ENCODE measurements around the gene ARL15.
A peak's percentile ranks its signal among the peaks of the same experiment; 100 is the strongest.
"Not testable (repeated sequence)": the region's sequence is repeated elsewhere in the genome, so short reads cannot be mapped to it uniquely, and the experiment has no call there.

ARL15 gene

DNA sequence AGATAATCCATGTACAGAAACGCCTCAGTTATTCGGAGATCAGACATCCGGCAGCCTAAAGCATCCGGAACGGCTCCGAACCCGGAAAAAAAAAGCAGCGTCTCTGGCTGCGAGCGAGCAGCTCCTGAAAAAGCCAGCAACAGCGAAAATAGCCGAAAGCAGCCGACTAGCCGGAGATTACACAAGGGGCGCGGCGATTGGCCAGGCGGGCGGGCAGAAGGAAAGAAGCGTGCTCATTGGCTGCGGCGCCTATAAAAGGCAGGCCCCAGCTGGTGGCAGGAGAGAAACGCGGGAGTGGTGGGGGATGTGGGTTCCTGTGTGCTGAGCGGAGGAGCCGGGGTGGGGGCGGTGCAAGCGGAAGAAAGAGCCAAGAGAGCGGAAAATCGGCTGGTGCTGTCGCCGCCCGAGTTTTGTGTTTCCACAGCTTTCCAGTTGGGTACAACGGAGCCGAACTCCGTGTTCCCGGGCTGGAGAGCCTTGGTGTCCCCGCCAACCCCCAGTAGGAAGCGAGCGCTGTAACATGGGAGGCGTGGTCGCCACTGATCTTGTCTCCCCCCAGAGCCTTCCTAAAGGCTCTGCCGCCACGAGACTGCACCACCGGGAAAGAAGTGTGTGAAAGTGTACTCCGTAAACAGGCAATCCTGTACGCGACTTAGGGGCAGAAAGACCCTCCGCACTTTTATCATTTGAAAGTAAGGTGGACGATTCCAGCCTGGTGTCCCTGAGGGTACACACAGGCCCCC lies at the start of gene ARL15:
TSS of gene ARL15 (minus strand) at position 141 of the 743 bp plus-strand sequence.
- Histone ChIP-seq H3K9ac (ENCODE audit: low read depth, low read length) (peak within 1 kb of the TSS; percentile 83), H3K4me3 (ENCODE audit: low read length) (peak within 1 kb of the TSS; percentile 82), H3K4me1 (ENCODE audit: insufficient read depth, low read length) (peaks cover 4% of the 10 kb centered on the region; the same call in 1 of the 2 replicates), H3K27me3 (ENCODE audit: insufficient read depth, low read length) (peaks cover 32% of the 10 kb centered on the region), H3K9me3 (ENCODE audit: insufficient read depth, low read depth, low read length) (no peaks in the 10 kb centered on the region), H3K27ac (ENCODE audit: low read length) (no peak within 1 kb of the TSS), H3K36me3 (ENCODE audit: insufficient read depth, low read depth, low read length) (no peaks in the 10 kb centered on the region)

DNA sequence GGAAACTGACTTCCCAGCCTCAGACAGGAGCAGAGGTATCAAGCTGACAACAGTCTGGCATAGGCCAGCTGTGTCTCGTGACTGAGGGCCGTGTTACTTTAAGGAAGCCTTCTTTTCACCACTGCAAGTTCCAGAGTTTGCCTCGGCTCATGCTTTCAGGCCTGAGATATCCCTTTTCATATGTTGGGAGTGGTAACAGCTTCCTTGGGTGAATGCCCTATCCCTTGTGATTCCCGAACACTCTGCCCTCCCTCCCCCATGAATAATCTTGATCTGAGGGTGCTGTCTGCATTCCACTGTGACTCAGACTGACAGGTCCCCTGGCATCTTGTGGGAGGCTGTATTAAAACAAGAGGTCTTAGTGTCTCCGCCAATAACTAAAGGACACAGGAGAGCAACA lies 49.7 kb upstream of the ARL15 start:
- no peaks in the 10 kb centered on the region for H3K27me3 ChIP-seq (ENCODE audit: insufficient read depth, low read length)
- H3K4me3 ChIP-seq (ENCODE audit: low read length), result no peak overlapping the region
- H3K4me1 ChIP-seq (ENCODE audit: insufficient read depth, low read length), result peaks cover 7% of the 10 kb centered on the region; the same call in 1 of the 2 replicates
- H3K9me3 ChIP-seq (ENCODE audit: insufficient read depth, low read depth, low read length), result peaks cover 1% of the 10 kb centered on the region; the same call in 1 of the 2 replicates
- no peaks in the 10 kb centered on the region for H3K36me3 ChIP-seq (ENCODE audit: insufficient read depth, low read depth, low read length)
- no peak overlapping the region for H3K9ac ChIP-seq (ENCODE audit: low read depth, low read length)
- no peak overlapping the region for H3K27ac ChIP-seq (ENCODE audit: low read length)

DNA sequence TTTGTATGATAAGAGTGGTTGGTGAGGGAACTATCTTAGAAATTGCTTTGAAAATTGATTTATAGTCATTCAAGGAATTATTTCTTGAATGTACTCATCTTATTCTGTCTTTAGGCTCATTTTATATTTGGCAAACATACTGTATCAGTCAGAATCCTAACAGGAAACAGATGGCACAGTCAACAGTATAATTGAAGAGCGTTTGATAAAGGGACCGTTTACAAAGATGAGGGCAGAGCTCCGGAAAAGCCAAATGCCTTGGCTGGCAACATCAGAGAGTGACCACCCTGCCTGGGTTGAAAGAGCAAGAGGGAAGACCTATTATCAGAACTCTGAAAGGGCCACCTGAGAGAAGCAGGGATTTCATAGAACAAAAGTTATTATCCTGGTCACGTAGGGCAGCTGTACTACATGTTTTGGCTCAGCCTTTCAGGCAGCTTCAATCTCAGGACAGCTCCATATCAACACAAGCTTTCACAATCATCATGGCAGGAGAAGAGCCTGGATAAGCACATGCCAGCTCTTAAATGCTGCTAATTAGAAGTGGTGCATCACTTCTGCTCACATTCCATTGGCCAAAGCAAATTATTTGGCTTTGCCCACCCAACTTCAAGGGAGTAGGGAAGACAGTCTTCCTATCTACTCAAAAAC lies 47.2 kb upstream of the ARL15 start:
- H3K27me3 ChIP-seq (ENCODE audit: insufficient read depth, low read length), result no peaks in the 10 kb centered on the region
- H3K27ac ChIP-seq (ENCODE audit: low read length), result no peak overlapping the region
- no peaks in the 10 kb centered on the region for H3K36me3 ChIP-seq (ENCODE audit: insufficient read depth, low read depth, low read length)
- no peak overlapping the region for H3K4me3 ChIP-seq (ENCODE audit: low read length)
- peaks cover 24% of the 10 kb centered on the region for H3K9me3 ChIP-seq (ENCODE audit: insufficient read depth, low read depth, low read length)
- no peak overlapping the region for H3K9ac ChIP-seq (ENCODE audit: low read depth, low read length)
- H3K4me1 ChIP-seq (ENCODE audit: insufficient read depth, low read length), result peaks cover 7% of the 10 kb centered on the region; the same call in 1 of the 2 replicates

DNA sequence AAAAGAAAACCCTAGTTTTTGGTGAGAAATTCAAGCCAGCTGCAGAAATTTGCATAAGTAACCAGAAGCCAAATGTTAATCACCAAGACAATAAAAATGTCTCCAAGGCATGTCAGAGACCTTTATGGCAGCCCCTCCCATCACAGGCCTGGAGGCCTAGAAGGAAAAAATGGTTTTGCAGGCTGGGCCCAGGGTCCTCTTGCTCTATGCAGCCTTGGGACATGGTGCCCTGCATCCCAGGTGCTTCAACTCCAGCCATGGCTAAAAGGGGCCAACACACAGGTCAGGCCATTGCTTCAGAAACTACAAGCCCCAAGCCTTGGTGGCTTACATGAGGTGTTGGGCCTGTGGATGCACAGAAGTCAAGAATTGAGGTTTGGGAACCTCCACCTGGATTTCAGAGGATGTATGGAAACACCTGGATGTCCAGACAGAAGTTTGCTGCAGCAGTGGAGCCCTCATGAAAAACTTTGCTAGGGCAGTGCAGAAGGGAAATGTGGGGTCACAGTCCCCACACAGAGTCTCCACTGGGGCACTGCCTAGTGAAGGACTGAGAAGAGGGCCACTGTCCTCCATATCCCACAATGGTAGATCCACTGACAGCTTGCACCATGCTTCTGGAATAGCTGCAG lies 43.7 kb upstream of the ARL15 start:
- H3K27me3 ChIP-seq (ENCODE audit: insufficient read depth, low read length); H3K27ac ChIP-seq (ENCODE audit: low read length); H3K36me3 ChIP-seq (ENCODE audit: insufficient read depth, low read depth, low read length); H3K9ac ChIP-seq (ENCODE audit: low read depth, low read length); H3K4me3 ChIP-seq (ENCODE audit: low read length); H3K4me1 ChIP-seq (ENCODE audit: insufficient read depth, low read length): not testable (repeated sequence)
- H3K9me3 ChIP-seq (ENCODE audit: insufficient read depth, low read depth, low read length), result peaks cover 43% of the 10 kb centered on the region

DNA sequence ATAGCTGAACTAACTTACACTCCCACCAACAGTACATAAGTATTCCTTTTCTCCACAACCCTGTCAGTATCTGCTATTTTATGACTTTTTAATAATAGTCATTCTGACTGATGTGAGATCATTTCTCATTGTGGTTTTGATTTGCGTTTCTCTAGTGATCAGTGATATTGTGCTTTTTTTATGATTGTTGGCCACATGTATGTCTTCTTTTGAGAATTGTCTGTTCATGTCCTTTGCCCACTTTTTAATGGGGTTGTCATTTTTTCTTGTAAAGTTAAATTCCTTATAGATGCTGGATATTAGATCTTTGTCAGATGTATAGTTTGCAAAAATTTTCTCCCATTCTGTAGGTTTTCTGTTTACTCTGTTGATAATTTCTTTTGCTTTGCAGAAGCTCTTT lies 42.2 kb upstream of the ARL15 start:
- not testable (repeated sequence) for H3K9ac ChIP-seq (ENCODE audit: low read depth, low read length); H3K27ac ChIP-seq (ENCODE audit: low read length); H3K36me3 ChIP-seq (ENCODE audit: insufficient read depth, low read depth, low read length); H3K27me3 ChIP-seq (ENCODE audit: insufficient read depth, low read length); H3K4me3 ChIP-seq (ENCODE audit: low read length); H3K4me1 ChIP-seq (ENCODE audit: insufficient read depth, low read length)
- H3K9me3 ChIP-seq (ENCODE audit: insufficient read depth, low read depth, low read length), result peaks cover 53% of the 10 kb centered on the region

DNA sequence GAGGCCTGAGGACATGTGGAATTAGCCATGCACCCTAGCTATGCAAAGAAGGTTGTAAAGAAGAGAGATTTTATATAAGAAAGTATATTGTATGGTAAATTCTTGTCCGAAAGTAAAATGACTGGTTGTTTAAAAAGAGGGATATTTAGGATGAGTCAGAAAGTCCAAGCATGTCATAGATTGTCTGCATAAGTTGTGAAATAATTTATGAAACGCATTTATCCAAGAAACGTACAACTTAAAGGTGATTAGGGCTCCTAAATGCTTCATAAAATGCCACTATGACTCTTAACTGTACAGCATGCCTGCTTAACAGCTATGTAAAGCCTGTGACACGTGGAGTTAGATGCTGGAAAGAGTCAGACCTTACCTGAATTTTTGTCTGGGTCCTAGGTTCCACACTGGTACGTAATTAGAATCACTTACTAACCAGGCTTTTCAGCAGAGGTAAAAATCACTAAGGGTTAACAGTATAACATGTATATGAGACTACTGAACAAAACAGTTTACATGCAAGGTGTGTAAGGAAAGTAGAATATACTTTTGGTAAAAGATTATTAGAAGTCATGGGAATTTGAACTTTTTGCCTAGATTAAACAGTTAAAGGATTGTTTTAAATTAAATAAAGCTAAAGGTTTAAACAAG lies 37.0 kb upstream of the ARL15 start:
- H3K4me1 ChIP-seq (ENCODE audit: insufficient read depth, low read length), result no peaks in the 10 kb centered on the region
- peaks cover 57% of the 10 kb centered on the region for H3K9me3 ChIP-seq (ENCODE audit: insufficient read depth, low read depth, low read length)
- H3K27me3 ChIP-seq (ENCODE audit: insufficient read depth, low read length), result no peaks in the 10 kb centered on the region
- H3K9ac ChIP-seq (ENCODE audit: low read depth, low read length), result no peak overlapping the region
- no peak overlapping the region for H3K4me3 ChIP-seq (ENCODE audit: low read length)
- no peak overlapping the region for H3K27ac ChIP-seq (ENCODE audit: low read length)
- no peaks in the 10 kb centered on the region for H3K36me3 ChIP-seq (ENCODE audit: insufficient read depth, low read depth, low read length)

DNA sequence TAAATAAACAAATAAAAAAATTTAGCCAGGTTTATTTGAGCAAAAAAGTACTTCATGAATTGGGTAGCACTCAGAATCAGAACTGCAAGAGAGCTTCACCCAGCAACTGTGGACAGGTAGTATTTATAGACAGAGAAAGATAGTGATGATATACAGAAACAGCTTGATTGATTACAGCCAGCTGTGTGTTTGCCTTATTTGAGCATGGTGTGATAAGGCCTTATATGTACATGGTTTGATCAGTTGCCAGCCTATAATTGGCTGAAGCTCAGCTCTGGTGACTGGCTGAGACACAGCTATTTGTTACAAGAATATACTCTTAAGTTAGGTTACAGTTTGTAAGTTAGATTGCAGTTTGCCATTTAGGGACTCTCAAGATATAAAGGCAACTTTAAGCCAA lies 34.3 kb upstream of the ARL15 start:
- Histone ChIP-seq H3K36me3 (ENCODE audit: insufficient read depth, low read depth, low read length) (no peaks in the 10 kb centered on the region), H3K9me3 (ENCODE audit: insufficient read depth, low read depth, low read length) (peaks cover 45% of the 10 kb centered on the region), H3K4me1 (ENCODE audit: insufficient read depth, low read length) (no peaks in the 10 kb centered on the region), H3K27me3 (ENCODE audit: insufficient read depth, low read length) (no peaks in the 10 kb centered on the region), H3K4me3 (ENCODE audit: low read length) (no peak overlapping the region), H3K27ac (ENCODE audit: low read length) (no peak overlapping the region), H3K9ac (ENCODE audit: low read depth, low read length) (no peak overlapping the region)

DNA sequence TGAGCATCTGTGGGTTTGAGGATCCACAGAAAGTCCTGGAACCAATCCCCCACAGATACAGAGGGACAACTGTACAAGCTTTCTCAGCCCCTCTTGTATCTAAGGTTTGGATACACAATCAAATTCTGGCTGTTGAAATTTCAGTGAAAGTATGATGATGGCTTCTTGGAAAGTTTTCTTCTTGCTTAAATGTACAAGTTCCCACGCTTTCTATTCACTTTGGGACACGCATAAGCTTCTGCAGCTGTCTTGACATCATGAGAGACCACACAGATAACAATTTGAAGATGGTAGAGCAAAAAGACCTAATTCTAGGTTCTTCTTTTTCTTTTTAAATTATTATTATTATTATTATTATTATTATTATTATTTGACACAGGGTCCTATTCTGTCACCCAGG lies 31.6 kb upstream of the ARL15 start:
- Histone ChIP-seq H3K27me3 (ENCODE audit: insufficient read depth, low read length) (no peaks in the 10 kb centered on the region), H3K9ac (ENCODE audit: low read depth, low read length) (no peak overlapping the region), H3K36me3 (ENCODE audit: insufficient read depth, low read depth, low read length) (no peaks in the 10 kb centered on the region), H3K4me3 (ENCODE audit: low read length) (no peak overlapping the region), H3K4me1 (ENCODE audit: insufficient read depth, low read length) (no peaks in the 10 kb centered on the region), H3K9me3 (ENCODE audit: insufficient read depth, low read depth, low read length) (peaks cover 24% of the 10 kb centered on the region), H3K27ac (ENCODE audit: low read length) (no peak overlapping the region)

DNA sequence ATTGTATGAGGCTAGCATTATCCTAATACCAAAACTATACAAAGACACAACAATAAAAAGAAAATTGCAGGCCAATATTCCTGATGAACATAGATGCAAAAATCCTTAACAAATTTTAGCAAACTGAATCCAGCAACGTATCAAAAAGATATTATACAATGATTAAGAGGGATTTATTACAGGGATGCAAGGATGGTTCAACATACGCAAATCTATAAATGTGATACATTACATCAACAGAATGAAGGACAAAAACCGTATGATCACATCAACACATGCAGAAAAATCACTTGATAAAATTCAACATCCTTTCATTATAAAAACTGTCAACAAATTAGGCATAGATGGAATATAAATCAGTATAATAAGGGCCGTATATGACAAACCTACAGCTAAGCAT lies 27.1 kb upstream of the ARL15 start:
- no peak overlapping the region for H3K27ac ChIP-seq (ENCODE audit: low read length)
- H3K9me3 ChIP-seq (ENCODE audit: insufficient read depth, low read depth, low read length), result no peaks in the 10 kb centered on the region; the same call in 1 of the 2 replicates
- no peak overlapping the region for H3K9ac ChIP-seq (ENCODE audit: low read depth, low read length)
- no peaks in the 10 kb centered on the region for H3K4me1 ChIP-seq (ENCODE audit: insufficient read depth, low read length)
- H3K4me3 ChIP-seq (ENCODE audit: low read length), result no peak overlapping the region
- no peaks in the 10 kb centered on the region for H3K27me3 ChIP-seq (ENCODE audit: insufficient read depth, low read length)
- no peaks in the 10 kb centered on the region for H3K36me3 ChIP-seq (ENCODE audit: insufficient read depth, low read depth, low read length)

DNA sequence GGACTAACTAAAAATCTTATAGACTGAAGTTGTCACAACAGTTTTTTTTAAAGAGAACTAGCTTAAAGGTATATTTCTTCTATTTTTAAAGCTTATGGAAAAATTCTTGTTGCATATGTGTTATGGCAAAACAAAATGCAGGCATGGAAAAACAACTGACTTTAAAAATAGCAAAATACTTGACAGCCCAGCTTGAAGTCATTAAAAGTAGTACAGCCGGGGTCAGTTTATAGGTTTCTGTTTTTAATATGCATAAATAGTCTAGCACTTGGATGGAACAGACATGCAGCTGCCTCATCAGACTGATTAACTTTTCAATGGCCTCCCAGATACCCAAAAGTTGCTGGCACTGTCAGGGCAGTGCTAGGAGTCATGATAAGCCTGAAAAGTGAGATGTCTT lies 22.3 kb upstream of the ARL15 start:
- no peak overlapping the region for H3K4me3 ChIP-seq (ENCODE audit: low read length)
- H3K27me3 ChIP-seq (ENCODE audit: insufficient read depth, low read length), result no peaks in the 10 kb centered on the region
- H3K4me1 ChIP-seq (ENCODE audit: insufficient read depth, low read length), result no peaks in the 10 kb centered on the region
- no peak overlapping the region for H3K9ac ChIP-seq (ENCODE audit: low read depth, low read length)
- no peaks in the 10 kb centered on the region for H3K36me3 ChIP-seq (ENCODE audit: insufficient read depth, low read depth, low read length)
- H3K9me3 ChIP-seq (ENCODE audit: insufficient read depth, low read depth, low read length), result no peaks in the 10 kb centered on the region; the same call in 1 of the 2 replicates
- no peak overlapping the region for H3K27ac ChIP-seq (ENCODE audit: low read length)

DNA sequence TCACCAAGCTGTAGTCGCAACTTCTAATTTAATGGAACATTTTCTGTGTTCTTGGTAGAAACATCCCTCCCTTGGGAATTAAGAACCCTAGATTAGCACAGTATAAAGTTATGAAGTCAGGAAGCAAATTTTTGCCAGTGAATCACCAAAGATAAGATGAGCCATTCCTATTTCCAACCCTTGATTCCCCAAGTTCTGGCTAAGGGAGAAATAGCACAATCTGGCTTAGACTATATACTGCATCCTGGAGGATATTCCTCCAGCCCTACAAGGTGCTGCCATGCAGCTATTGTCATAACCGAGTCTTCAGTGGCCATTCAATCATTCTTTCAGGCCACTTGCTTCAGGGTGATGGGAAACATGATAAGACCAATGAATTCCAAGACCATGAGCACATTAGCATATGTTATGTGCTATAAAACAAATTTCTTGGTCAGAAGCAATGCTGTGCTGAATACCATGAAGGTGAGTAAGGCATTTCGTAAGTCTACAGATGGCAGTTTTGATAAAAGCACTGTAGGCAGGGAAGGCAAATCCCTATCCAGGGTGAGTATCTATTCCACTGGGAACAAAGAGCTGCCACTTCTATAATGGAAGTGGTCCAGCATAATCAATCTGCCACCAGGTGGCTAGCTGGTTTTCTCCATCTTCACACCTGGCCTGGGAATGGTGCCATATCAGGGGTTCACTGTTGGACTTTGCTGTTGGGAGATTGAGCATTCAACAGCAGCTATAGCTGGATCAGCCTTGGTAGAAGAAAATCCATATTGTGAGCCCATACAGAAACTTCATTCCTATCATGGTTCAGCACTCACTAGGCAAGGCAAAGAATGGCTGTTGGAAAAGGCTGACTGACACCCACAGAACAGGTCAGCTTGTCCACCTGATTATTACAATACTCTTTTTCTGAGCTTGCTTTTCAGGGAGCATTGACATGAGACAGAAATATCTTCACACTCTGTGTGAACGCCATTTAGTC lies 19.6 kb upstream of the ARL15 start:
- Histone ChIP-seq H3K36me3 (ENCODE audit: insufficient read depth, low read depth, low read length) (no peaks in the 10 kb centered on the region), H3K27me3 (ENCODE audit: insufficient read depth, low read length) (no peaks in the 10 kb centered on the region), H3K27ac (ENCODE audit: low read length) (no peak overlapping the region), H3K9ac (ENCODE audit: low read depth, low read length) (no peak overlapping the region), H3K4me3 (ENCODE audit: low read length) (no peak overlapping the region), H3K4me1 (ENCODE audit: insufficient read depth, low read length) (peaks cover 2% of the 10 kb centered on the region; the same call in 1 of the 2 replicates), H3K9me3 (ENCODE audit: insufficient read depth, low read depth, low read length) (no peaks in the 10 kb centered on the region; the same call in 1 of the 2 replicates)

All from iPS-20b (cell line).